ENCODE measurements around the gene PAF1. TPM values are rescaled to one million over a fixed set of nuclear protein-coding genes. Genes with fewer than 3 reads are reported as not detected.

PAF1 gene
- 31.6 and 34.5 TPM in 2 replicates for total RNA-seq

DNA sequence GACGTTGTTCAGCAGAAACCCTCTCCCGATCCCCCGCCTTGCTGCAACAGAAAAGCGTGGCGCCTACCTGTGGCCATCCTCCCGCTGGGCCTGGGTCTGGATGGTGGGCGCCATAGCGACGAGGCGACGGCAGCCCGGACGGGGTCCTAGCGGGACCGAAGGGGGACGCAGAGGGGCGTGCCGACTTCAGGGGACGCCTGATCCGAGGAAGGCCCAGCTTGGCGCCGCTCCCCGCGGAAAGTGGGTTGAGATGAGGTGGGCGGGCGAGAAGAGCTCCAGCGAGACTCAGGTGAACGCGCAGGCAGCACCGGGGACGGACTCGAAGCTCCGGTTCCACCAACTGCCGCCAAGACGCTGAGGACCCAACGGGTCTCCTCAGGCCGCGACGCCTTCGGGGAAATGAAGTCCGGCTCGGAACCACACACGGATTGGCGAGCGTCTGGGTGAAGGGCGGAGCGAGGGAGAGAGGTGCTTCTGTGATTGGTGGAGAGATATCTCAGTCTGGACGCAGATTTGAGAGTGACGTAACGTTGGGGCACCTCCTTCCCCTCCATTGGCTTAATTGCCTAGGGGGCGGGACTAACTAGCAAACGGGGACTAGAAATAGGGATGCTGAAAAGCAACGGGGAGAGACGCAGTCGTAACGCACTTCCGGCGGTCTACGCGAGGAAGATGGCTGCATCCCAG, at the start of gene PAF1, which contains the start of gene MED29:
Gene PAF1, minus strand, starts transcription at position 356 of the 687 bp plus-strand sequence. Its CDS starts 242 bp downstream, at position 114.
Gene MED29, plus strand, starts transcription at position 628 of the 687 bp plus-strand sequence. Its CDS starts 45 bp downstream, at position 673.

DNA sequence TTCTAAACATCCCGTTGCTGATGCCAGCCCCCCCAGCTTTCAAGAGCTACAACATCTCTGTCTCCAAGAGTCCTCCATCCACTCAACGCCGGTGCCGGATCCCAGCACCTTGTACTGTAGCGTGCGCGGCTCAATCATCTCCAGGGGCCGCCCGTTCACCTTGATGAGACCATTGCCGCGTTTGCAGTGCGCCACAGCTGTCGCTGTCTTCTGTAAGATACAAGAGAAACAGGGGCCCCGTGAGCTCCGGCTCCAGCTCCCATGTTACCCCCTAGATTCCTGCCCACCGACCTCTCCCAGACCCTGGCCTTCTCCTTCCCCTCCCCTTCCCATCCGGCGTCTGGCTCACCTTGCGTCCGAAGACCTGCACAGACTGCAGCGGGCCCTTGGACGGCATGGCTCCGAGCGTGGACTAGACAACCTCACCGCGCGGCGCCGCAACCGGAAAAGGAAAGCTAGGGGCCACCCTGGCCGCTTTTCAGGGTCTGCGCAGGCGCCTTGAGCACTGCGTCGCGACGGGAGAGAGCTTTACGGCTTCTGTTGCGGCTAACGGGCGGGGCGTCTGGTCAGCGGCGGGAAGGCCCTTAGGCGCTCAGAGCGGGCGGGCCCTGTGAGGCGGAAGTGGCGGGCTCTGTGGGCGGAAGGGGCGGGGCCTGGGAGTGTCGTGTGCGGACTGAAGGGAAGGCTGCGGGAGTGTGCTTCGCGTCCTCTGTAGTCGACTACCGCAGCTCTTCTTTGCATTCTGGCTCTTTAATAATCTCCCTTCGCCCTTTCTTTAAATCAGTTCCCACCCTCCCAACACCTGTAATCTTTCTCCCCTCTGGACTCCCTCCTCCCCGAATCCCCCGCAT, 44.8 kb upstream of the PAF1 start, which contains the start of gene RPS16:
Gene RPS16, minus strand, starts transcription at position 451 of the 851 bp plus-strand sequence. Its CDS starts 54 bp downstream, at position 397.

DNA sequence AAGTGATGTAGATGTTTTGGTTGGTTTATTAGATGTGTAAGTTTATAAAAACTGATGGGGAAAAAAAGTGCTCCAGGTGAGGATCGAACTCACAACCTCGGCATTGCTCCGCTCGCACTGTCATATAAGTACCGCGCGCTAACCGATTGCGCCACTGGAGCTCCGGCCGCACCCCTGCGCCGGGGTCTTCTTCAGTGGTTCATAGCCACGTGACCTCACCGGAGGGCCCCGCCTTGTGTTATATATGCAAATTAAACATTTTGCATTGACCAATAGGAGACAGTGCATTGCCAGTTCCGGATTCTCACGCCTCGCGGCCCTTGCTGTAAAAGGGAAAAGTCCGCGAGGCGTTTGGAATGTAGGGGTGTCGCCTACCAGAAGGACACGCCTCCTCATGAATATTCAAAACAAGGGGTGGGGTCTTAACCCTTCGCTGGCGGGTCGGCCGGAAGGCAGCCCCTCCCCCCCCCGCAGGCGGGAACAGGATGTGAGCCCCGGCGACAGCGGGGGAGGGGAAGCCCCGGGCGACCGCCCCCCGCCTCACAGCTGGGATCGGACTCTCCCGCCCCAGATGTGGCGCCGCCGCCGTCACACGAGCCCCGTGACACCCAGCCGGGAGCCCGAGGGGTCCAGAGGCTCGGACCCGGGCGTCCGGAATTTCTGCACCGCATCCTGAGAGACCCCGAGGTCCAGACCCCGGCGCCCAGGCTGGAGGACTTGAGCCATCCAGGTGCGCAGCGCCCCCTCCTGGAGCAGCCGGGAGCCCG, 21.4 kb upstream of the PAF1 start, which contains the start of gene PLEKHG2:
Gene PLEKHG2, plus strand, starts transcription at position 570 of the 767 bp plus-strand sequence. CDS start 1,418 bp downstream, outside the sequence.

DNA sequence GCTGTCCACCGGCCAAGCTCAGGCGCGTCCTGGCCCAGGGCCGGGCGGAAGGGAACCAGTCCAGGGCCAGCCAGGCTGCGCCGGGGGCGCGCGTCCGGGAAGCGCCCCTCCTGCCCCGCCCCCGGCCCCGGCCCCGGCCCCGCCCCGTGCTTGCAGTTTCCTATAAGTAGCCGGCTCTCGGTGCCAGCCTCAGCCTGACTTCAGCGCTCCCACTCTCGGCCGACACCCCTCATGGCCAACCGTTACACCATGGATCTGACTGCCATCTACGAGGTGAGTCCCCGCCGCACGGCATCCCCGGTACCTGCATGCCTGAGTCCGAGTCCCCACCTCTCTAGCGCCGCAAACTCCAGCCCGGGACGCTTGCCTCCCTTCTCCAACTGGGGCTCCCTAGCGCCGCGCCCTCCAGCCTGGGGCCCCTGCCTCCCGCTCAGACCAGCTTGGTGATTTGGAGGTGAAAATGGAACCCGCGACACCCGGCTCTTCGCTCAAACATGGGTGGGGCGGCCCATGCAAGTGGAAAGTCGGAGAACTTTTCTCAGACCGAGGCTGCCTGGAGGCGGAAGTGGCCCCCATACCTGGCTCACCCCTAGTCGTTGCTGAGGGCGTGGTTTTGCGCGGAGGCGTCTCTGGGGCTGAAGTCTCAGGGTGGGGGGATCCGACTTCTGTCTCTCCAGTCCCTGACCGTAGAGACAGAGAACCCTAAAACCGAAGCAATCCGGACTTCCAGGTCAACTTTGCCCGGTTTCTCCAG, 15.9 kb upstream of the PAF1 start, which contains the start of gene ZFP36:
Gene ZFP36, plus strand, starts transcription at position 192 of the 754 bp plus-strand sequence. Its CDS starts 58 bp downstream, at position 250.

DNA sequence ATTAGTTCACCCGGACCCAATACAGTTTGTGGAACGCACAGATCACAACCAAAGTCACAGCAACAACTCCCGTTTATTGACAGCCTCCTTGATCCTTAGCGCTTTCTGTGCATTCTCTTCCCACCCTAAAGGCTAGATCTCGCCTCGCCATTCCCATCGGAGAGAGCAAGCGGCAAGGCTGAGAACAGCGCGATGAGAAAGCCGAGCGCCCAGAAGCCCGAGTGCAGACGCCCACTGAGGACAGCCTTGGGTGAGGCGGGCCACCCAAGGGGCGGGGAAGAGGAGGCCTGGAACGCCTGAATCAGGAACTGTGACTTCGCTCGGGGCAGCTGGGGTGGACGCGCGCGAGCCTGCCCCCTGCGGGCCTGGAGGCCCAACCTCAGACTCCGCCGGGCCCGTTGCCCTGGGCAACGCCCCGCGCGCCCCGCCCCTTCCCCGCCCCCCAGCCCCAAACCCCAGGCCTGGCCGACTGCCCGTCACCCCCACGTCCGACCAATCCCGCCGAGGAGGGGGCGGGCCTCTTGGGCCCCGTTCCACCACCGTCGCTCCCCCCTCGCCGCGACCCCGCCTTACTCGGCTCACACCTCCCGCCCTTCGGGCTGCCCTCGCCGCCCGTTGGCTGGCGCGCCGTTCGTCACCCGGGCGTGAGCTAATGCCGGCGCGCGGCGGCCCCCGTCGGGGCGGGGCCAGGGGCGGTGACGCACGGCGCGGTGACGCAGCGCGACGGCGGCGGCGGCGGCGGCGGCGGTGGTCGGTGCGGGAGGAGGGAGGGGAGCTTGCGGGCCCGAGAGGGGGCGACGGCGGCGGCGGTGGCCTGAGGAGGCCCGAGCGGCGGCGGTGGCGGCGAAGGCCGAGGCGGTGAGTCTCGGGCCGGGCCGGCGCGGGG, 48.9 kb downstream of the PAF1 start, which contains the start of gene SAMD4B:
Gene SAMD4B, plus strand, starts transcription at position 703 of the 886 bp plus-strand sequence. CDS start 14,473 bp downstream, outside the sequence.

Other genes with a start within 250 kb of the PAF1 start
- gene NCCRP1, start 194.1 kb downstream of the PAF1 start, total RNA-seq, result not detected in 2 replicates
- gene SYCN, start 186.8 kb downstream of the PAF1 start, total RNA-seq, result not detected in 2 replicates
- not detected in 2 replicates for gene IFNL3, start 146.1 kb downstream of the PAF1 start, total RNA-seq
- gene IFNL4, start 142.2 kb downstream of the PAF1 start, total RNA-seq, result not detected in 2 replicates
- not detected in 2 replicates for gene IFNL2, start 122.7 kb downstream of the PAF1 start, total RNA-seq
- gene IFNL1, start 94.7 kb downstream of the PAF1 start, total RNA-seq, result not detected in 2 replicates
- 0.32 and 0.88 TPM in 2 replicates for gene LRFN1, start 70.2 kb downstream of the PAF1 start, total RNA-seq
- 104 and 212 TPM in 2 replicates for gene GMFG, start 55.1 kb downstream of the PAF1 start, total RNA-seq
- gene SAMD4B, start 48.7 kb downstream of the PAF1 start, total RNA-seq, result 23.3 and 39.3 TPM in 2 replicates
- gene MED29, start 272 bp upstream of the PAF1 start, total RNA-seq, result 8.7 and 11.2 TPM in 2 replicates
- gene ZFP36, start 15.7 kb upstream of the PAF1 start, total RNA-seq, result 0.49 and 1.9 TPM in 2 replicates
- 7.8 and 24.2 TPM in 2 replicates for gene PLEKHG2, start 21.6 kb upstream of the PAF1 start, total RNA-seq
- 29.8 and 80.1 TPM in 2 replicates for gene RPS16, start 44.8 kb upstream of the PAF1 start, total RNA-seq
- 39.0 and 72.6 TPM in 2 replicates for gene SUPT5H, start 54.5 kb upstream of the PAF1 start, total RNA-seq
- 49.1 and 62.5 TPM in 2 replicates for gene TIMM50, start 89.7 kb upstream of the PAF1 start, total RNA-seq
- 0.19 and 0.32 TPM in 2 replicates for gene DLL3, start 107.8 kb upstream of the PAF1 start, total RNA-seq
- gene SELENOV, start 124.0 kb upstream of the PAF1 start, total RNA-seq, result not detected in 2 replicates
- 2.5 and 3.4 TPM in 2 replicates for gene EID2B, start 141.7 kb upstream of the PAF1 start, total RNA-seq
- 12.5 and 12.9 TPM in 2 replicates for gene EID2, start 149.1 kb upstream of the PAF1 start, total RNA-seq
- not detected in 2 replicates for gene LGALS13, start 211.4 kb upstream of the PAF1 start, total RNA-seq